HUES6 (cell line): ENCODE data around the gene RTN1.

ENCODE experiments used
- H3K27ac ChIP-seq: 2 replicates; pipeline ENCODE4 v1.7.0; 2013; ENCODE audit warnings: low read depth, mild to moderate bottlenecking, low read length, inconsistent platforms
- H3K27me3 ChIP-seq: 2 replicates; pipeline ENCODE4 v1.6.1; 2013; ENCODE audit warnings: low read length; ENCODE audit not compliant: control insufficient read depth, insufficient read depth
- H3K36me3 ChIP-seq: 2 replicates; pipeline ENCODE4 v1.6.1; 2013; ENCODE audit warnings: low read length; ENCODE audit not compliant: control insufficient read depth, insufficient read depth
- H3K4me1 ChIP-seq: 2 replicates; pipeline ENCODE4 v1.6.1; 2013; ENCODE audit warnings: low read length; ENCODE audit not compliant: control insufficient read depth, insufficient read depth
- H3K4me3 ChIP-seq: 2 replicates; pipeline ENCODE4 v1.5.1; 2013; ENCODE audit warnings: low read depth, low read length
- H3K9ac ChIP-seq: one replicate; pipeline ENCODE4 v1.6.1; 2013; ENCODE audit warnings: mild to moderate bottlenecking, low read length
- H3K9me3 ChIP-seq: 2 replicates; pipeline ENCODE4 v1.6.1; 2013; ENCODE audit warnings: low read depth, low read length; ENCODE audit not compliant: control insufficient read depth, insufficient read depth

RTN1 gene

GRCh38 chr14:59753512-59753911, 117.1 kb downstream of the RTN1 start:
- peaks cover 5% of the 10 kb centered on the region; the same call in 1 of the 2 replicates for H3K4me1 ChIP-seq
- H3K36me3 ChIP-seq: no peaks in the 10 kb centered on the region
- H3K27ac ChIP-seq: no peak overlapping the region
- H3K9me3 ChIP-seq: no peaks in the 10 kb centered on the region
- no peak overlapping the region for H3K9ac ChIP-seq
- no peaks in the 10 kb centered on the region for H3K27me3 ChIP-seq
- H3K4me3 ChIP-seq: no peak overlapping the region

GRCh38 chr14:59751578-59751977, 119.0 kb downstream of the RTN1 start:
- Histone ChIP-seq H3K9me3 (no peaks in the 10 kb centered on the region), H3K4me1 (peaks cover 5% of the 10 kb centered on the region; the same call in 1 of the 2 replicates), H3K27ac (no peak overlapping the region), H3K27me3 (no peaks in the 10 kb centered on the region), H3K36me3 (no peaks in the 10 kb centered on the region), H3K4me3 (no peak overlapping the region), H3K9ac (no peak overlapping the region)

GRCh38 chr14:59739794-59740193, 130.8 kb downstream of the RTN1 start:
- Histone ChIP-seq H3K27ac (no peak overlapping the region), H3K4me3 (no peak overlapping the region), H3K36me3 (no peaks in the 10 kb centered on the region), H3K9ac (no peak overlapping the region), H3K4me1 (no peaks in the 10 kb centered on the region), H3K9me3 (no peaks in the 10 kb centered on the region), H3K27me3 (no peaks in the 10 kb centered on the region)

- Histone ChIP-seq H3K4me3 (no peak overlapping the region), H3K27me3 (no peaks in the 10 kb centered on the region), H3K9ac (no peak overlapping the region), H3K9me3 (no peaks in the 10 kb centered on the region), H3K36me3 (no peaks in the 10 kb centered on the region), H3K27ac (no peak overlapping the region), H3K4me1 (no peaks in the 10 kb centered on the region)
Observed at GRCh38 chr14:59728304-59728703, 142.3 kb downstream of the RTN1 start.

- Histone ChIP-seq H3K36me3 (no peaks in the 10 kb centered on the region), H3K4me1 (no peaks in the 10 kb centered on the region), H3K27ac (no peak overlapping the region), H3K9me3 (no peaks in the 10 kb centered on the region), H3K4me3 (no peak overlapping the region), H3K9ac (no peak overlapping the region), H3K27me3 (no peaks in the 10 kb centered on the region)
Observed at GRCh38 chr14:59727073-59727661, 143.4 kb downstream of the RTN1 start.

- Histone ChIP-seq H3K27ac (no peak overlapping the region), H3K4me3 (no peak overlapping the region), H3K9me3 (no peaks in the 10 kb centered on the region), H3K36me3 (no peaks in the 10 kb centered on the region), H3K9ac (no peak overlapping the region), H3K4me1 (no peaks in the 10 kb centered on the region; the same call in 1 of the 2 replicates), H3K27me3 (no peaks in the 10 kb centered on the region)
Observed at GRCh38 chr14:59711080-59711479, 159.5 kb downstream of the RTN1 start.

- H3K4me3 ChIP-seq: no peak overlapping the region
- no peak overlapping the region for H3K27ac ChIP-seq
- H3K9me3 ChIP-seq: no peaks in the 10 kb centered on the region; the same call in 1 of the 2 replicates
- no peaks in the 10 kb centered on the region for H3K36me3 ChIP-seq
- H3K4me1 ChIP-seq: no peaks in the 10 kb centered on the region
- H3K9ac ChIP-seq: no peak overlapping the region
- no peaks in the 10 kb centered on the region for H3K27me3 ChIP-seq
Observed at GRCh38 chr14:59707778-59708561, 162.6 kb downstream of the RTN1 start.

- Histone ChIP-seq H3K36me3 (no peaks in the 10 kb centered on the region), H3K27ac (no peak overlapping the region)
Observed at GRCh38 chr14:59705866-59706265, 164.7 kb downstream of the RTN1 start.

GRCh38 chr14:59705245-59705644, 165.3 kb downstream of the RTN1 start:
- Histone ChIP-seq H3K4me1 (no peaks in the 10 kb centered on the region), H3K27ac (no peak overlapping the region), H3K9ac (no peak overlapping the region), H3K9me3 (peaks cover 7% of the 10 kb centered on the region; the same call in 1 of the 2 replicates), H3K36me3 (no peaks in the 10 kb centered on the region), H3K27me3 (no peaks in the 10 kb centered on the region), H3K4me3 (no peak overlapping the region)

More at GRCh38 chr14:59705866-59706265, 164.7 kb downstream of the RTN1 start:
- H3K4me1 ChIP-seq: no peaks in the 10 kb centered on the region
- no peak overlapping the region for H3K4me3 ChIP-seq
- H3K9me3 ChIP-seq: peaks cover 7% of the 10 kb centered on the region; the same call in 1 of the 2 replicates
- no peaks in the 10 kb centered on the region for H3K27me3 ChIP-seq
- H3K9ac ChIP-seq: no peak overlapping the region

- Histone ChIP-seq H3K27me3 (no peaks in the 10 kb centered on the region), H3K4me3 (no peak overlapping the region), H3K36me3 (no peaks in the 10 kb centered on the region), H3K27ac (no peak overlapping the region), H3K9ac (no peak overlapping the region), H3K9me3 (peaks cover 7% of the 10 kb centered on the region; the same call in 1 of the 2 replicates), H3K4me1 (no peaks in the 10 kb centered on the region)
Observed at GRCh38 chr14:59704054-59704645, 166.4 kb downstream of the RTN1 start.

- no peaks in the 10 kb centered on the region for H3K27me3 ChIP-seq
- no peak overlapping the region for H3K27ac ChIP-seq
Observed at GRCh38 chr14:59699442-59699841, 171.1 kb downstream of the RTN1 start.

More at GRCh38 chr14:59699442-59699841, 171.1 kb downstream of the RTN1 start:
- Histone ChIP-seq H3K4me1 (no peaks in the 10 kb centered on the region), H3K4me3 (no peak overlapping the region), H3K36me3 (no peaks in the 10 kb centered on the region), H3K9me3 (peaks cover 7% of the 10 kb centered on the region; the same call in 1 of the 2 replicates), H3K9ac (no peak overlapping the region)
